ENCODE data around the gene FCN2.

The FCN2 gene

GRCh38 chr9:134935056-134935640 is 54.5 kb downstream of the FCN2 start:
- DNase-seq, result peak in 1 of 2 experiments; percentile 43

- peak in 1 of 2 experiments; percentile 19 for DNase-seq
Observed at GRCh38 chr9:134935701-134936345, 55.2 kb downstream of the FCN2 start.

GRCh38 chr9:134936346-134937163 is 55.9 kb downstream of the FCN2 start:
- no peak for DNase-seq
